OCI-LY3 (cell line): ENCODE data around the gene UTP15.

Experiments used
- H2AFZ ChIP-seq: fragments of 200-600, 300-600 bp; shearing (Covaris generic); 2 replicates; pipeline ENCODE4 v1.6.0; 2014; ENCODE audit warnings: antibody characterized with exemption, low read depth, low read length
- H3K27ac ChIP-seq: fragments of 200-600, 300-600 bp; sonication (generic); 2 replicates; pipeline ENCODE4 v1.5.1; 2014; ENCODE audit warnings: mild to moderate bottlenecking, low read length, moderate library complexity, mixed read lengths
- H3K27me3 ChIP-seq: fragments of 200-600, 300-600 bp; sonication (generic); 2 replicates; pipeline ENCODE4 v1.6.1; 2014; ENCODE audit warnings: low read depth, low read length, mixed read lengths
- H3K36me3 ChIP-seq: fragments of 200-600, 300-600 bp; sonication (generic); replicated peaks from 2 replicates; pipeline ENCODE3; 2014; ENCODE audit warnings: low read depth, low read length, mixed read lengths
- H3K4me1 ChIP-seq: fragments of 300-600, 200-600 bp; sonication (generic); 2 replicates; pipeline ENCODE4 v1.6.1; 2014; ENCODE audit warnings: low read length, mixed read lengths
- H3K4me2 ChIP-seq: fragments of 200-600, 300-600 bp; sonication (generic); 2 replicates; pipeline ENCODE4 v1.6.1; 2014; ENCODE audit warnings: low read length, mixed read lengths
- H3K4me3 ChIP-seq: fragments of 300-600, 200-600 bp; sonication (generic); 2 replicates; pipeline ENCODE4 v1.5.1; 2014; ENCODE audit warnings: antibody characterized with exemption, mild to moderate bottlenecking, low read length, moderate library complexity
- H3K79me2 ChIP-seq: fragments of 300-600, 200-600 bp; shearing (Covaris generic); 2 replicates; pipeline ENCODE4 v1.6.1; 2014; ENCODE audit warnings: mild to moderate bottlenecking, low read length, mixed read lengths
- H3K9ac ChIP-seq: fragments of 300-600, 200-600 bp; shearing (Covaris generic); 2 replicates; pipeline ENCODE4 v1.6.0; 2014; ENCODE audit warnings: mild to moderate bottlenecking, low read length, moderate library complexity
- H3K9me3 ChIP-seq: fragments of 200-600, 300-600 bp; shearing (Covaris generic); 2 replicates; pipeline ENCODE4 v1.6.1; 2014; ENCODE audit warnings: low read length, mixed read lengths; ENCODE audit not compliant: insufficient read depth
- H4K20me1 ChIP-seq: fragments of 200-600, 300-600 bp; sonication (generic); 2 replicates; pipeline ENCODE4 v1.6.1; 2016; ENCODE audit warnings: low read length, mixed read lengths; ENCODE audit not compliant: insufficient read depth
- CTCF ChIP-seq: fragments of 200-600, 300-600 bp; sonication (generic); IDR thresholded peaks from 2 replicates; pipeline ENCODE4 v1.5.1; 2014; ENCODE audit warnings: antibody characterized with exemption, low read length, low read depth
- EZH2phosphoT487 ChIP-seq: fragments of 200-600 bp; shearing (Covaris generic); IDR thresholded peaks from 2 replicates; pipeline ENCODE4 v1.6.1; 2018; ENCODE audit warnings: antibody characterized with exemption, mixed run types, low read depth

The UTP15 gene

GRCh38 chr5:73532195-73532594 is 33.3 kb upstream of the UTP15 start:
- H3K79me2 ChIP-seq, result no peaks in the 10 kb centered on the region
- peaks cover 5% of the 10 kb centered on the region; the same call in 1 of the 2 replicates for H3K4me1 ChIP-seq
- H3K9ac ChIP-seq, result no peak overlapping the region
- H4K20me1 ChIP-seq, result no peaks in the 10 kb centered on the region
- no peaks in the 10 kb centered on the region for H3K27me3 ChIP-seq
- TF ChIP-seq CTCF (no peak), EZH2phosphoT487 (no peak)
- no peaks in the 10 kb centered on the region for H3K9me3 ChIP-seq
- H3K27ac ChIP-seq, result no peak overlapping the region
- H3K4me2 ChIP-seq, result no peak overlapping the region
- H3K36me3 ChIP-seq, result no peaks in the 10 kb centered on the region
- H2AFZ ChIP-seq, result no peak overlapping the region
- no peak overlapping the region for H3K4me3 ChIP-seq

- no peak overlapping the region for H3K4me2 ChIP-seq
- H3K36me3 ChIP-seq, result no peaks in the 10 kb centered on the region
- no peak for TF ChIP-seq EZH2phosphoT487
- H4K20me1 ChIP-seq, result no peaks in the 10 kb centered on the region
- H2AFZ ChIP-seq, result no peak overlapping the region
- no peaks in the 10 kb centered on the region for H3K79me2 ChIP-seq
- no peaks in the 10 kb centered on the region for H3K27me3 ChIP-seq
- H3K9ac ChIP-seq, result no peak overlapping the region
- H3K9me3 ChIP-seq, result no peaks in the 10 kb centered on the region
- H3K4me1 ChIP-seq, result no peaks in the 10 kb centered on the region
- H3K4me3 ChIP-seq, result no peak overlapping the region
- H3K27ac ChIP-seq, result no peak overlapping the region
These were observed 31.4 kb upstream of the UTP15 start for GRCh38 chr5:73534011-73534644.

GRCh38 chr5:73534971-73535370 is 30.6 kb upstream of the UTP15 start:
- Histone ChIP-seq H3K27me3 (no peaks in the 10 kb centered on the region), H3K4me1 (peaks cover 2% of the 10 kb centered on the region; the same call in 1 of the 2 replicates), H3K9ac (no peak overlapping the region), H4K20me1 (no peaks in the 10 kb centered on the region), H3K27ac (no peak overlapping the region), H3K36me3 (no peaks in the 10 kb centered on the region), H3K9me3 (no peaks in the 10 kb centered on the region), H2AFZ (no peak overlapping the region), H3K4me3 (no peak overlapping the region), H3K4me2 (no peak overlapping the region), H3K79me2 (no peaks in the 10 kb centered on the region)
- TF ChIP-seq EZH2phosphoT487 (no peak), CTCF (no peak)

- no peak overlapping the region for H3K27ac ChIP-seq
- H3K36me3 ChIP-seq, result no peaks in the 10 kb centered on the region
- no peaks in the 10 kb centered on the region for H3K79me2 ChIP-seq
- H2AFZ ChIP-seq, result no peak overlapping the region
- peaks cover 30% of the 10 kb centered on the region for H3K4me1 ChIP-seq
- H3K4me2 ChIP-seq, result no peak overlapping the region
- no peak for TF ChIP-seq EZH2phosphoT487
- TF ChIP-seq CTCF, result no peak
- H3K27me3 ChIP-seq, result no peaks in the 10 kb centered on the region
- no peaks in the 10 kb centered on the region for H4K20me1 ChIP-seq
- no peaks in the 10 kb centered on the region for H3K9me3 ChIP-seq
- no peak overlapping the region for H3K9ac ChIP-seq
- no peak overlapping the region for H3K4me3 ChIP-seq
These were observed 25.8 kb upstream of the UTP15 start for GRCh38 chr5:73539730-73540129.
